ENCODE measurements around the gene PROK2. TPM values are rescaled to one million over a fixed set of nuclear protein-coding genes. Genes with fewer than 3 reads are reported as not detected.

The PROK2 gene
- total and polyA plus RNA-seq, 2 experiments from 2014 or later, result 2.1 to 2.3 TPM

DNA sequence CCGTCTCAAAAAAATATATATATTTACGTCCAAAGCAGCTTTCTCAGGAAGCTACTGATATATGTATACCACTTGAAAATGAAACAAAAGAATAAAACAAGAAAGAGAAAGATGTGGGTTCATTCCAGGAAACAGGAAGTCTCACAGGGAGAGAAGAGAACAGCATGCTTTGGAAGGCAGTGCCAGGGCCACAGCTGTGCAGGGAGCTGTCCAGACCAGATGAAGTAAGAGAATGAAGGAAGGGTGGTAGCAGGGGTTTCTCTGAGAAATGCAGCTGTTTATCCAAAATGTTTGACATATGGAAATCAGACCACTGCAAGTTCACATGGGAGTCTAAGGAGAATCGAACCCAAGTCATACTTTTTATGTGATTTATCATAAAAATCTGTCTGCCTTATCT lies 40.2 kb downstream of the PROK2 start:
- Histone ChIP-seq H3K27ac (ENCODE audit: low read depth) (no peak overlapping the region), H2AFZ (no peak overlapping the region), H3K4me2 (no peak overlapping the region), H3F3A (replicated peaks; ENCODE audit: low read depth) (no peaks in the 10 kb centered on the region), H3K79me2 (replicated peaks; ENCODE audit: insufficient read depth) (no peaks in the 10 kb centered on the region), H3K36me3 (ENCODE audit: insufficient read depth) (no peaks in the 10 kb centered on the region; the same call in 1 of the 2 replicates), H3K9me2 (ENCODE audit: insufficient read depth) (no peaks in the 10 kb centered on the region), H3K4me3 (no peak overlapping the region), H3K27me3 (ENCODE audit: insufficient read depth) (no peaks in the 10 kb centered on the region), H3K4me1 (ENCODE audit: insufficient read depth) (no peaks in the 10 kb centered on the region), H4K20me1 (replicated peaks; ENCODE audit: insufficient read depth) (no peaks in the 10 kb centered on the region)
- Mint-ChIP-seq H3K4me1 (no peaks in the 10 kb centered on the region), H3K4me3 (no peak overlapping the region), H3K27ac (no peak overlapping the region), H3K36me3 (ENCODE audit: low read depth) (peaks cover 15% of the 10 kb centered on the region; the same call in 2 of the 3 replicates), H3K9me3 (peaks cover 29% of the 10 kb centered on the region), H3K27me3 (ENCODE audit: insufficient read depth, low read depth, poor library complexity) (no peaks in the 10 kb centered on the region)
- TF ChIP-seq, protein P1, sequence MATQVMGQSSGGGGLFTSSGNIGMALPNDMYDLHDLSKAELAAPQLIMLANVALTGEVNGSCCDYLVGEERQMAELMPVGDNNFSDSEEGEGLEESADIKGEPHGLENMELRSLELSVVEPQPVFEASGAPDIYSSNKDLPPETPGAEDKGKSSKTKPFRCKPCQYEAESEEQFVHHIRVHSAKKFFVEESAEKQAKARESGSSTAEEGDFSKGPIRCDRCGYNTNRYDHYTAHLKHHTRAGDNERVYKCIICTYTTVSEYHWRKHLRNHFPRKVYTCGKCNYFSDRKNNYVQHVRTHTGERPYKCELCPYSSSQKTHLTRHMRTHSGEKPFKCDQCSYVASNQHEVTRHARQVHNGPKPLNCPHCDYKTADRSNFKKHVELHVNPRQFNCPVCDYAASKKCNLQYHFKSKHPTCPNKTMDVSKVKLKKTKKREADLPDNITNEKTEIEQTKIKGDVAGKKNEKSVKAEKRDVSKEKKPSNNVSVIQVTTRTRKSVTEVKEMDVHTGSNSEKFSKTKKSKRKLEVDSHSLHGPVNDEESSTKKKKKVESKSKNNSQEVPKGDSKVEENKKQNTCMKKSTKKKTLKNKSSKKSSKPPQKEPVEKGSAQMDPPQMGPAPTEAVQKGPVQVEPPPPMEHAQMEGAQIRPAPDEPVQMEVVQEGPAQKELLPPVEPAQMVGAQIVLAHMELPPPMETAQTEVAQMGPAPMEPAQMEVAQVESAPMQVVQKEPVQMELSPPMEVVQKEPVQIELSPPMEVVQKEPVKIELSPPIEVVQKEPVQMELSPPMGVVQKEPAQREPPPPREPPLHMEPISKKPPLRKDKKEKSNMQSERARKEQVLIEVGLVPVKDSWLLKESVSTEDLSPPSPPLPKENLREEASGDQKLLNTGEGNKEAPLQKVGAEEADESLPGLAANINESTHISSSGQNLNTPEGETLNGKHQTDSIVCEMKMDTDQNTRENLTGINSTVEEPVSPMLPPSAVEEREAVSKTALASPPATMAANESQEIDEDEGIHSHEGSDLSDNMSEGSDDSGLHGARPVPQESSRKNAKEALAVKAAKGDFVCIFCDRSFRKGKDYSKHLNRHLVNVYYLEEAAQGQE (IDR thresholded peaks at IDR 0.05; ENCODE audit: unreplicated experiment), result peak; percentile 36
- no peak for TF ChIP-seq ZNF331 (CRISPR knock-in tag; IDR thresholded peaks at IDR 0.05; ENCODE audit: low read depth)
- no peak for TF ChIP-seq CTCF (conservative IDR thresholded peaks at IDR 0.05; ENCODE audit: low read depth in 2 of 2)
- TF ChIP-seq EZH2phosphoT487 (IDR thresholded peaks at IDR 0.05; ENCODE audit: unreplicated experiment), result no peak
- ATAC-seq, result no peak
- no peak for DNase-seq (ENCODE audit: low spot score)

DNA sequence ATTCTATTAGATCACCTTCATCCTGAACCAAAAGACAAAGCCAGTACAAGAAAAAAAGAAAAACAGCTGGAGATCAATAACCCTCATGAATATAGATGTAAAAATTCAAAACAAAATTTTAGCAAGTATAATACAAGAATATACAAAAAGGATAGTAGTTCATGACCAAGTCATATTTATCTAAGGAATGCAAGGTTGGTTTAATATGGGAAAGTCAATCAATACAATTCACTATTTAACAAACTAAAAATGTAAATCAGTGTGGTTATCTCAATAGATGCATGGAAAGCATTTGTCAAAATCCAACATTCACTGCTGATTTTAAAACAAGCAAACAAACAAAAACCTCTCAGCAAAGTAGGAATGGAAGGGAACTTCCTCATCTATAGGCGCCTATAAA lies 42.3 kb downstream of the PROK2 start:
- Histone ChIP-seq H3K27ac (ENCODE audit: low read depth) (no peak overlapping the region), H4K20me1 (replicated peaks; ENCODE audit: insufficient read depth) (no peaks in the 10 kb centered on the region), H3K36me3 (ENCODE audit: insufficient read depth) (no peaks in the 10 kb centered on the region; the same call in 1 of the 2 replicates), H3F3A (replicated peaks; ENCODE audit: low read depth) (no peaks in the 10 kb centered on the region), H3K9me2 (ENCODE audit: insufficient read depth) (no peaks in the 10 kb centered on the region), H2AFZ (no peak overlapping the region), H3K4me3 (no peak overlapping the region), H3K27me3 (ENCODE audit: insufficient read depth) (no peaks in the 10 kb centered on the region), H3K4me1 (ENCODE audit: insufficient read depth) (peaks cover 9% of the 10 kb centered on the region; the same call in 1 of the 2 replicates), H3K79me2 (replicated peaks; ENCODE audit: insufficient read depth) (no peaks in the 10 kb centered on the region), H3K4me2 (no peak overlapping the region)
- ATAC-seq (no peak), DNase-seq (ENCODE audit: low spot score) (no peak)
- Mint-ChIP-seq H3K4me3 (no peak overlapping the region), H3K9me3 (peaks cover 29% of the 10 kb centered on the region), H3K27ac (no peak overlapping the region), H3K36me3 (ENCODE audit: low read depth) (peaks cover 15% of the 10 kb centered on the region; the same call in 2 of the 3 replicates), H3K27me3 (ENCODE audit: insufficient read depth, low read depth, poor library complexity) (no peaks in the 10 kb centered on the region), H3K4me1 (peaks cover 2% of the 10 kb centered on the region; the same call in 1 of the 3 replicates)
- TF ChIP-seq EZH2 (IDR thresholded peaks at IDR 0.05; ENCODE audit: low read depth, unreplicated experiment) (no peak), ZNF462 (CRISPR knock-in tag; IDR thresholded peaks at IDR 0.05) (no peak)
